Measurements from ENCODE around the gene LRRC61.

Gene LRRC61

GRCh38 chr7:150332852-150333635 is 9.9 kb downstream of the LRRC61 start:
- no peak for DNase-seq

GRCh38 chr7:150333659-150334058 is 10.5 kb downstream of the LRRC61 start:
- DNase-seq = no peak

- DNase-seq = no peak
These were observed 11.0 kb downstream of the LRRC61 start for GRCh38 chr7:150334108-150334507.

GRCh38 chr7:150335108-150335773 is 12.1 kb downstream of the LRRC61 start:
- peak; percentile 69 for DNase-seq

- no peak for DNase-seq
These were observed 12.6 kb downstream of the LRRC61 start for GRCh38 chr7:150335774-150336112.

GRCh38 chr7:150336746-150337145 is 13.6 kb downstream of the LRRC61 start:
- no peak for DNase-seq

GRCh38 chr7:150337179-150337578 is 14.0 kb downstream of the LRRC61 start:
- no peak for DNase-seq

GRCh38 chr7:150337659-150338081 is 14.5 kb downstream of the LRRC61 start:
- DNase-seq = no peak

GRCh38 chr7:150338166-150338829 is 15.1 kb downstream of the LRRC61 start:
- DNase-seq = no peak

- DNase-seq = no peak
These were observed 16.3 kb downstream of the LRRC61 start for GRCh38 chr7:150339409-150339809.

- DNase-seq = peak; percentile 50
These were observed 17.0 kb downstream of the LRRC61 start for GRCh38 chr7:150340024-150340749.

- no peak for DNase-seq
These were observed 17.7 kb downstream of the LRRC61 start for GRCh38 chr7:150340875-150341262.

- DNase-seq = no peak
These were observed 18.3 kb downstream of the LRRC61 start, which contains the start of gene RARRES2 for GRCh38 chr7:150341263-150342120. TSS of gene RARRES2 (minus strand) at chr7:150341629. CDS start at chr7:150340609, 1,020 bp downstream.

GRCh38 chr7:150342121-150342408 is 18.9 kb downstream of the LRRC61 start:
- DNase-seq = no peak

GRCh38 chr7:150343225-150343624 is 20.1 kb downstream of the LRRC61 start:
- DNase-seq = no peak

GRCh38 chr7:150344299-150344698 is 21.1 kb downstream of the LRRC61 start:
- no peak for DNase-seq

GRCh38 chr7:150345012-150345411 is 21.9 kb downstream of the LRRC61 start:
- DNase-seq = peak; percentile 17

GRCh38 chr7:150346922-150347321 is 23.8 kb downstream of the LRRC61 start:
- DNase-seq = no peak

- DNase-seq = no peak
These were observed 28.5 kb downstream of the LRRC61 start for GRCh38 chr7:150351587-150352194.

GRCh38 chr7:150355666-150356059 is 32.5 kb downstream of the LRRC61 start:
- no peak for DNase-seq

- DNase-seq = peak; percentile 18
These were observed 33.2 kb downstream of the LRRC61 start for GRCh38 chr7:150356265-150356897.
